ENCODE data around the gene SLC22A23.

- TF ChIP-seq CTCF (IDR thresholded peaks at IDR 0.05) (no peak), POLR2A (IDR thresholded peaks at IDR 0.05) (no peak), EP300 (IDR thresholded peaks at IDR 0.05) (no peak), POLR2AphosphoS5 (IDR thresholded peaks at IDR 0.05) (no peak)
Measured at GRCh38 chr6:3264356-3264755, 192.5 kb downstream of the SLC22A23 start.

Data from stomach (tissue), 4 donors.